Liver (tissue), 3 donors: ENCODE data around the gene YAE1.

Experiments used
- EGR1 ChIP-seq, 2 donors: IDR thresholded peaks; 2 replicates each; pipeline ENCODE4 v1.6.1; 2016 to 2018; ENCODE audit warnings: antibody characterized with exemption in 2 of 2, low read depth in 2 of 2
- FOXA1 ChIP-seq: IDR thresholded peaks from 2 replicates; pipeline ENCODE4 v1.6.1; 2016; ENCODE audit warnings: antibody characterized with exemption
- FOXA2 ChIP-seq: IDR thresholded peaks from 2 replicates; pipeline ENCODE4 v1.6.1; 2016; ENCODE audit warnings: antibody characterized with exemption
- GABPA ChIP-seq, 2 donors: IDR thresholded peaks in 1 of 2; conservative IDR thresholded peaks in 1 of 2; 2 replicates each; pipeline ENCODE4 v1.6.1; 2016; ENCODE audit warnings: antibody characterized with exemption in 2 of 2, mild to moderate bottlenecking in 1 of 2, moderate library complexity in 1 of 2
- JUND ChIP-seq, 2 donors: IDR thresholded peaks; 2 replicates each; pipeline ENCODE4 v1.6.1; 2016; ENCODE audit warnings: antibody characterized with exemption in 2 of 2
- RAD21 ChIP-seq, 2 donors: IDR thresholded peaks; 2 replicates each; pipeline ENCODE4 v1.6.1; 2016; ENCODE audit warnings: antibody characterized with exemption in 2 of 2, mild to moderate bottlenecking in 2 of 2
- SP1 ChIP-seq: IDR thresholded peaks from 2 replicates; pipeline ENCODE4 v1.6.1; 2018; ENCODE audit warnings: antibody characterized with exemption, mild to moderate bottlenecking
- TAF1 ChIP-seq: conservative IDR thresholded peaks from 2 replicates; pipeline ENCODE4 v1.6.1; 2016; ENCODE audit warnings: antibody characterized with exemption, mild to moderate bottlenecking
- YY1 ChIP-seq: IDR thresholded peaks from 2 replicates; pipeline ENCODE4 v1.6.1; 2016; ENCODE audit warnings: antibody characterized with exemption, mild to moderate bottlenecking
- TF ChIP-seq, protein P1 (sequence below): IDR thresholded peaks from 2 replicates; pipeline ENCODE4 v1.6.1; 2016; ENCODE audit warnings: antibody characterized with exemption
- TF ChIP-seq, protein P2 (sequence below): fragments of 150-350 bp; IDR thresholded peaks from 2 replicates; pipeline ENCODE4 v1.5.1; 2017; ENCODE audit warnings: improper control_type of control experiment, low read depth, low read length; ENCODE audit not compliant: missing input control
- TF ChIP-seq, protein P3 (sequence below): IDR thresholded peaks from 2 replicates; pipeline ENCODE4 v1.6.1; 2016; ENCODE audit warnings: antibody characterized with exemption, mild to moderate bottlenecking
- TF ChIP-seq, protein P4 (sequence below): IDR thresholded peaks from 2 replicates; pipeline ENCODE4 v1.6.1; 2016; ENCODE audit warnings: antibody characterized with exemption
- TF ChIP-seq, protein P5 (sequence below): IDR thresholded peaks from 2 replicates; pipeline ENCODE4 v1.6.1; 2016; ENCODE audit warnings: antibody characterized with exemption
- donor health status: healthy.
- donor health status: healthy.

DNA sequence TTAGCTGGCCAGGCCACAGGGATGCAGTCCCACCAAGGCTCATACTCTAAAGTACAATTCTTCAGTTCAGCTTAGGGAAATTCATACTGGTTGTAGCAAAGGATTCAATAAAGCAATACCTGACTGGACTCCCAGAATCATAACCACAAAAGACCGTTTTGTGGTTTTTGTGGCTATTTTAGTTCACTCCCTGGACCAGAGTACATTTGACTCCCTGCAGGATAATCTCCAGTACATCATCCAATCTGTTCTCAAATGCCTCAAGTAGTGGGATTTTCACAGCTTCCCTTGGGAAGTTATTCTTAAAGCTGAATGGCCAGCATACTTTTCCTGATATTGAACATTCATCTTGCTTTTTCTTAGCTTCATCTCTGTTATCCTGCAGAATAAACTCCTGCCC, 29.3 kb upstream of the YAE1 start:
- TF ChIP-seq, protein P1, sequence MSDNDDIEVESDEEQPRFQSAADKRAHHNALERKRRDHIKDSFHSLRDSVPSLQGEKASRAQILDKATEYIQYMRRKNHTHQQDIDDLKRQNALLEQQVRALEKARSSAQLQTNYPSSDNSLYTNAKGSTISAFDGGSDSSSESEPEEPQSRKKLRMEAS: no peak
- TF ChIP-seq, protein P2, sequence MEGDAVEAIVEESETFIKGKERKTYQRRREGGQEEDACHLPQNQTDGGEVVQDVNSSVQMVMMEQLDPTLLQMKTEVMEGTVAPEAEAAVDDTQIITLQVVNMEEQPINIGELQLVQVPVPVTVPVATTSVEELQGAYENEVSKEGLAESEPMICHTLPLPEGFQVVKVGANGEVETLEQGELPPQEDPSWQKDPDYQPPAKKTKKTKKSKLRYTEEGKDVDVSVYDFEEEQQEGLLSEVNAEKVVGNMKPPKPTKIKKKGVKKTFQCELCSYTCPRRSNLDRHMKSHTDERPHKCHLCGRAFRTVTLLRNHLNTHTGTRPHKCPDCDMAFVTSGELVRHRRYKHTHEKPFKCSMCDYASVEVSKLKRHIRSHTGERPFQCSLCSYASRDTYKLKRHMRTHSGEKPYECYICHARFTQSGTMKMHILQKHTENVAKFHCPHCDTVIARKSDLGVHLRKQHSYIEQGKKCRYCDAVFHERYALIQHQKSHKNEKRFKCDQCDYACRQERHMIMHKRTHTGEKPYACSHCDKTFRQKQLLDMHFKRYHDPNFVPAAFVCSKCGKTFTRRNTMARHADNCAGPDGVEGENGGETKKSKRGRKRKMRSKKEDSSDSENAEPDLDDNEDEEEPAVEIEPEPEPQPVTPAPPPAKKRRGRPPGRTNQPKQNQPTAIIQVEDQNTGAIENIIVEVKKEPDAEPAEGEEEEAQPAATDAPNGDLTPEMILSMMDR: no peak
- TF ChIP-seq, protein P3, sequence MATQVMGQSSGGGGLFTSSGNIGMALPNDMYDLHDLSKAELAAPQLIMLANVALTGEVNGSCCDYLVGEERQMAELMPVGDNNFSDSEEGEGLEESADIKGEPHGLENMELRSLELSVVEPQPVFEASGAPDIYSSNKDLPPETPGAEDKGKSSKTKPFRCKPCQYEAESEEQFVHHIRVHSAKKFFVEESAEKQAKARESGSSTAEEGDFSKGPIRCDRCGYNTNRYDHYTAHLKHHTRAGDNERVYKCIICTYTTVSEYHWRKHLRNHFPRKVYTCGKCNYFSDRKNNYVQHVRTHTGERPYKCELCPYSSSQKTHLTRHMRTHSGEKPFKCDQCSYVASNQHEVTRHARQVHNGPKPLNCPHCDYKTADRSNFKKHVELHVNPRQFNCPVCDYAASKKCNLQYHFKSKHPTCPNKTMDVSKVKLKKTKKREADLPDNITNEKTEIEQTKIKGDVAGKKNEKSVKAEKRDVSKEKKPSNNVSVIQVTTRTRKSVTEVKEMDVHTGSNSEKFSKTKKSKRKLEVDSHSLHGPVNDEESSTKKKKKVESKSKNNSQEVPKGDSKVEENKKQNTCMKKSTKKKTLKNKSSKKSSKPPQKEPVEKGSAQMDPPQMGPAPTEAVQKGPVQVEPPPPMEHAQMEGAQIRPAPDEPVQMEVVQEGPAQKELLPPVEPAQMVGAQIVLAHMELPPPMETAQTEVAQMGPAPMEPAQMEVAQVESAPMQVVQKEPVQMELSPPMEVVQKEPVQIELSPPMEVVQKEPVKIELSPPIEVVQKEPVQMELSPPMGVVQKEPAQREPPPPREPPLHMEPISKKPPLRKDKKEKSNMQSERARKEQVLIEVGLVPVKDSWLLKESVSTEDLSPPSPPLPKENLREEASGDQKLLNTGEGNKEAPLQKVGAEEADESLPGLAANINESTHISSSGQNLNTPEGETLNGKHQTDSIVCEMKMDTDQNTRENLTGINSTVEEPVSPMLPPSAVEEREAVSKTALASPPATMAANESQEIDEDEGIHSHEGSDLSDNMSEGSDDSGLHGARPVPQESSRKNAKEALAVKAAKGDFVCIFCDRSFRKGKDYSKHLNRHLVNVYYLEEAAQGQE: no peak
- TF ChIP-seq RAD21 (IDR thresholded peaks at IDR 0.05) (no peak), JUND (IDR thresholded peaks at IDR 0.05) (no peak), YY1 (no peak), TAF1 (no peak), FOXA1 (no peak), EGR1 (IDR thresholded peaks at IDR 0.05; ENCODE audit: low read depth in 2 of 2) (no peak), FOXA2 (no peak), GABPA (IDR thresholded peaks at IDR 0.05 in 1 of 2, conservative IDR thresholded peaks at IDR 0.05 in 1 of 2) (no peak), SP1 (no peak)
- TF ChIP-seq, protein P4, sequence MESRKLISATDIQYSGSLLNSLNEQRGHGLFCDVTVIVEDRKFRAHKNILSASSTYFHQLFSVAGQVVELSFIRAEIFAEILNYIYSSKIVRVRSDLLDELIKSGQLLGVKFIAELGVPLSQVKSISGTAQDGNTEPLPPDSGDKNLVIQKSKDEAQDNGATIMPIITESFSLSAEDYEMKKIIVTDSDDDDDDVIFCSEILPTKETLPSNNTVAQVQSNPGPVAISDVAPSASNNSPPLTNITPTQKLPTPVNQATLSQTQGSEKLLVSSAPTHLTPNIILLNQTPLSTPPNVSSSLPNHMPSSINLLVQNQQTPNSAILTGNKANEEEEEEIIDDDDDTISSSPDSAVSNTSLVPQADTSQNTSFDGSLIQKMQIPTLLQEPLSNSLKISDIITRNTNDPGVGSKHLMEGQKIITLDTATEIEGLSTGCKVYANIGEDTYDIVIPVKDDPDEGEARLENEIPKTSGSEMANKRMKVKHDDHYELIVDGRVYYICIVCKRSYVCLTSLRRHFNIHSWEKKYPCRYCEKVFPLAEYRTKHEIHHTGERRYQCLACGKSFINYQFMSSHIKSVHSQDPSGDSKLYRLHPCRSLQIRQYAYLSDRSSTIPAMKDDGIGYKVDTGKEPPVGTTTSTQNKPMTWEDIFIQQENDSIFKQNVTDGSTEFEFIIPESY: no peak
- TF ChIP-seq, protein P5, sequence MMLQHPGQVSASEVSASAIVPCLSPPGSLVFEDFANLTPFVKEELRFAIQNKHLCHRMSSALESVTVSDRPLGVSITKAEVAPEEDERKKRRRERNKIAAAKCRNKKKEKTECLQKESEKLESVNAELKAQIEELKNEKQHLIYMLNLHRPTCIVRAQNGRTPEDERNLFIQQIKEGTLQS: no peak
